ENCODE results near the gene ADGRF1.

ADGRF1 gene

GRCh38 chr6:46948699-46949098 lies 93.4 kb downstream of the ADGRF1 start:
- Histone ChIP-seq H3K27me3 (replicated peaks; ENCODE audit: control insufficient read depth, insufficient read depth, low read length) (no peaks in the 10 kb centered on the region), H3K36me3 (ENCODE audit: control insufficient read depth, insufficient read depth, low read length) (no peaks in the 10 kb centered on the region), H3K4me3 (replicated peaks; ENCODE audit: low read depth, low read length) (no peak overlapping the region)
- no peak for TF ChIP-seq CTCF (IDR thresholded peaks at IDR 0.05; ENCODE audit: insufficient read depth, low read length, poor library complexity, severe bottlenecking)
- no peak for DNase-seq (ENCODE audit: extremely low read depth, insufficient read length)
